ENCODE data around the gene SUPT20H. TPM values are rescaled to one million over a fixed set of nuclear protein-coding genes. Genes with fewer than 3 reads are reported as not detected.

Gene SUPT20H
- total RNA-seq, 6 experiments from 2014 or later = 14.0 to 18.1 (median 16.1) TPM

GRCh38 chr13:37011788-37012187 is 47.7 kb downstream of the SUPT20H start:
- intact Hi-C loops (cut with DNase I) = no loop called here
- Histone ChIP-seq H3K27ac (no peak overlapping the region), H3K4me3 (no peak overlapping the region), H3K36me3 (peaks cover 6 to 67% (median 26%) of the 10 kb centered on the region in 4 donors), H3K9me3 (no peaks in the 10 kb centered on the region), H3K4me1 (no peaks in the 10 kb centered on the region), H3K27me3 (no peaks in the 10 kb centered on the region)
- WGBS (ENCODE audit: insufficient coverage, low coverage, low lambda C conversion rate, missing lambda C conversion rate) = 80% methylated on average over 2 of the region's 2 CpGs
- TF ChIP-seq POLR2A (IDR thresholded peaks at IDR 0.05) (no peak), CTCF (IDR thresholded peaks at IDR 0.05) (no peak)
- ATAC-seq (no peak), DNase-seq (no peak)

- DNase-seq (no peak), ATAC-seq (no peak)
- intact Hi-C loops (cut with DNase I) = no loop called here
- Histone ChIP-seq H3K4me3 (no peak overlapping the region), H3K4me1 (no peaks in the 10 kb centered on the region), H3K27ac (no peak overlapping the region), H3K27me3 (no peaks in the 10 kb centered on the region), H3K36me3 (peaks cover 6 to 69% (median 24%) of the 10 kb centered on the region in 4 donors), H3K9me3 (no peaks in the 10 kb centered on the region)
- 94% methylated on average over 1 of the region's 1 CpG for WGBS (ENCODE audit: insufficient coverage, low coverage, low lambda C conversion rate, missing lambda C conversion rate)
- TF ChIP-seq CTCF (IDR thresholded peaks at IDR 0.05) (no peak), POLR2A (IDR thresholded peaks at IDR 0.05) (no peak)
Observed at GRCh38 chr13:37011002-37011401, 48.5 kb downstream of the SUPT20H start.

- no peaks in the 10 kb centered on the region for H3K27me3 ChIP-seq
- WGBS (ENCODE audit: insufficient coverage, low coverage, low lambda C conversion rate, missing lambda C conversion rate) = 100% methylated on average over 1 of the region's 1 CpG
- ATAC-seq = no peak
- TF ChIP-seq POLR2A (IDR thresholded peaks at IDR 0.05) (no peak), CTCF (IDR thresholded peaks at IDR 0.05) (no peak)
- DNase-seq = no peak
- peaks cover 6 to 64% (median 25%) of the 10 kb centered on the region in 4 donors for H3K36me3 ChIP-seq
- H3K4me3 ChIP-seq = no peak overlapping the region
- no peak overlapping the region for H3K27ac ChIP-seq
- no peaks in the 10 kb centered on the region for H3K9me3 ChIP-seq
- no peaks in the 10 kb centered on the region for H3K4me1 ChIP-seq
- intact Hi-C loops (cut with DNase I) = no loop called here
Observed at GRCh38 chr13:37010424-37010823, 49.1 kb downstream of the SUPT20H start.

- ATAC-seq = no peak
- DNase-seq = no peak
- no peaks in the 10 kb centered on the region for H3K9me3 ChIP-seq
- H3K27ac ChIP-seq = no peak overlapping the region
- no peaks in the 10 kb centered on the region for H3K4me1 ChIP-seq
- intact Hi-C loops (cut with DNase I) = loop anchor here in 1 of 2 donors (10.0 kb wide), 1 partner anchor 45 kb away; the partner anchor contains the start of gene SUPT20H
- 78% methylated on average over 5 of the region's 5 CpGs for WGBS (ENCODE audit: insufficient coverage, low coverage, low lambda C conversion rate, missing lambda C conversion rate)
- peaks cover 6 to 71% (median 29%) of the 10 kb centered on the region in 4 donors for H3K36me3 ChIP-seq
- no peaks in the 10 kb centered on the region for H3K27me3 ChIP-seq
- TF ChIP-seq POLR2A (IDR thresholded peaks at IDR 0.05) (no peak), CTCF (IDR thresholded peaks at IDR 0.05) (no peak)
- no peak overlapping the region for H3K4me3 ChIP-seq
Observed at GRCh38 chr13:37009692-37010091, 49.8 kb downstream of the SUPT20H start.

- H3K27me3 ChIP-seq = no peaks in the 10 kb centered on the region
- H3K9me3 ChIP-seq = no peaks in the 10 kb centered on the region
- peaks cover 0 to 31% (median 13%) of the 10 kb centered on the region in 4 donors for H3K36me3 ChIP-seq
- intact Hi-C loops (cut with DNase I) = loop anchor here in 1 of 2 donors (10.0 kb wide), 1 partner anchor 53 kb away; the partner anchor contains the start of gene SUPT20H
- no peak overlapping the region for H3K27ac ChIP-seq
- WGBS (ENCODE audit: insufficient coverage, low coverage, low lambda C conversion rate, missing lambda C conversion rate) = 32% methylated on average over 3 of the region's 3 CpGs
- DNase-seq (no peak), ATAC-seq (no peak)
- TF ChIP-seq CTCF (IDR thresholded peaks at IDR 0.05) (no peak), POLR2A (IDR thresholded peaks at IDR 0.05) (no peak)
- H3K4me3 ChIP-seq = peak overlapping the region in 1 of 3 donors; percentile 73
- peaks cover 0 to 14% (median 4%) of the 10 kb centered on the region in 4 donors for H3K4me1 ChIP-seq
Observed at GRCh38 chr13:37001921-37002250, 57.6 kb downstream of the SUPT20H start.
